ENCODE results near the gene KLF9. TPM values are rescaled to one million over a fixed set of nuclear protein-coding genes. Genes with fewer than 3 reads are reported as not detected.

KLF9 gene
- 20.8 TPM for total RNA-seq

DNA sequence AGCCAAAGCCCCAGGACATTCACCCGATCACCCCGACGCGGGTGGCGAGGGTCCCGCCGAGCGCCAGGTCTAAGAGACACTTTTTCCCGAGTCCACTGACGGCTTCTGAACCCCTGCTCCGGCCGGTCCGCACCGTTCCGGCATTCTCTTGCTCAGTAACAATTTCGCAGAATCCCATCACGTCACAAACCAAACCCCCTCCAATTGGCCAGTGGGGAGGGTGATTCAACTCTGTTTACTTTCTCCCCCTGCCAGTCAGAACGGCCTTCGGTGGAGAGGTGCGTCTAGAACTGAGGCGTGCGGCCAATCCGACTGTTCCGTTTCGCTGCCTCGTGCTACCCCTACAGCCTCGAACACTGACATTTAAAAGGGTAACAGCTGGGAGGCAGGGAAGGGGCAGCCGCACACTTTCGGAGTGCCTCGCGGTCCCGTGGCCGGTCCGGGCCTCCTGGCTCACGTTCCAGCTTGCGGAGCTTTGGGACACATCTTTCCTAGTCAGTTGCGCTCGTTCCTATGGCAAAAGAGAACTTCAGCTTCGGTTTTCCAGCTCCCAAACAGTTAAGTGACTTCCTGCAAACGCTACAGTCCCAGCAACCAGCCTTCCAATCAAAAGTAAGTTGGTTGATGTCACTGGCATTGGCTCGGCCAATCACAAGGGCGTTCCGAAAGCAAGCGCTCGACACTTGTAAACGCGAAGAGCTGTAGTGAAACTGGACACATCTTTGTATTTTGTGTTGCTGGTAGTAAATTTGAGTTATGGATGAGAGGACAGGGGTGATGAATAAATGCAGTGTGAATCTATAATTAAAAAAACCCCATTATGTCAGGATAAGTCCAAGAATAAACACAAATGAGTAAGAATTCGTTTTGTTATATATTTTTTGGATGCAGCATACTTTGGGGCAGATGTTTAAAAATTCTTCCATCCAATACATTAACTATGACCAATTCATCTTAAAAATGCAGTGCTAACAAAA, at the start of gene KLF9:
Gene KLF9 (minus strand): TSS at position 859 of the 977 bp plus-strand sequence. CDS start 1,294 bp downstream, outside the sequence.

Other genes starting within 250 kb of the KLF9 start
- gene SMC5, start 155.7 kb downstream of the KLF9 start, total RNA-seq: 57.2 TPM